ENCODE measurements around the gene ANTXR2.

GRCh38 chr4:79947386-79947785 is 125.6 kb downstream of the ANTXR2 start:
- TF ChIP-seq POLR2A (IDR thresholded peaks at IDR 0.05; ENCODE audit: low read depth, low read length) (no peak), POLR2AphosphoS5 (IDR thresholded peaks at IDR 0.05; ENCODE audit: low read depth, low read length) (no peak), TAF1 (IDR thresholded peaks at IDR 0.05; ENCODE audit: borderline replicate concordance, low read depth, low read length) (no peak)

Data from GM12892 (cell line).